ENCODE measurements around the gene DRGX. TPM values are rescaled to one million over a fixed set of nuclear protein-coding genes. Genes with fewer than 3 reads are reported as not detected.

DRGX gene
- total RNA-seq, 1 experiment from 2014 or later, result not detected

DNA sequence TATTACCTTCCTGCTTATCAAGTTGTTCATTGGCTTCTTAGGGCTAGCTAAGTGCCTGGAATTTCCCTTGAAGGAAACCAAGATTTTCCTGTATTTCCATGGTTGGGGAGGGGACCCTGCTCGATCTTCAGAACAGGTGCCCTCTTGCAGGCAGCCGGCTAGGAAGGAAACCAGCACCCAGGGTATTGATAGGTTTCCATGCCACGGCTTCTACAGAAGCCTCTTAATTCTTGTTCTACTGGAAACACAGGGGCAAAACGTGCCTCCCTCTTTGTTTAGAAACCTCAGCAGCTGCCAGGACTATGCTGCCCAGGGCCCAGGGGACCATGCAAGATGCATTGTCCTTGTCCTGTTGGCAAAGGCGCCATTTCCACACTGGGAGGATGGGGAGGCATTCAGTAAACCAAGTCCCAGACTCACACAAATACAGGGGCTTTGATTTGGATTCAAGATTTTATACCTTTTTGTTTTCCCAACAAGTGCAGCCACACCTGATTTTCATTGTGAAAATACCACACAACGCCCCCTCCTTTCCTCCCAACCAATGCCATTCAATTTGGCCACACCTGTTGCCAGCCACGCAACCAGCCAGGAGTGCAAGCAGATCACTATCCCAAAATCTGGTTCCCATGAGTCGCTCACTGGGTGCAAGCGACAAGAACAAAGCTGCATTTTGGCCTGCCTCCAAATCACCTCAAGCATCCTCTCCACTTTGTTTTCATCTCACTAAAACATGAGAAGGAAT, 67.3 kb downstream of the DRGX start:
- H3K27ac ChIP-seq (ENCODE audit: low read length), result no peak overlapping the region
- no peaks in the 10 kb centered on the region for H3K79me2 ChIP-seq (ENCODE audit: low read length)
- no peak overlapping the region for H3K4me3 ChIP-seq (ENCODE audit: low read length)
- H2AFZ ChIP-seq (ENCODE audit: low read length), result no peak overlapping the region
- H3K27me3 ChIP-seq (ENCODE audit: low read length), result no peaks in the 10 kb centered on the region
- H3K36me3 ChIP-seq (ENCODE audit: insufficient read depth, low read length), result no peaks in the 10 kb centered on the region
- no peak overlapping the region for H3K4me2 ChIP-seq (ENCODE audit: low read depth, low read length, poor library complexity, severe bottlenecking)
- no peaks in the 10 kb centered on the region for H4K20me1 ChIP-seq (ENCODE audit: insufficient read depth, low read depth, low read length)
- no peaks in the 10 kb centered on the region for H3K9me3 ChIP-seq (ENCODE audit: low read length)
- no peak for DNase-seq
- H3K9me2 ChIP-seq (replicated peaks; ENCODE audit: insufficient read depth, low read length), result no peaks in the 10 kb centered on the region
- H3K4me1 ChIP-seq (ENCODE audit: low read length), result no peaks in the 10 kb centered on the region
- no peak overlapping the region for H3K9ac ChIP-seq (ENCODE audit: low read length)

- H3K79me2 ChIP-seq (ENCODE audit: low read length), result no peaks in the 10 kb centered on the region
- no peak overlapping the region for H3K9ac ChIP-seq (ENCODE audit: low read length)
- H3K36me3 ChIP-seq (ENCODE audit: insufficient read depth, low read length), result no peaks in the 10 kb centered on the region
- H3K27ac ChIP-seq (ENCODE audit: low read length), result no peak overlapping the region
- no peaks in the 10 kb centered on the region for H3K27me3 ChIP-seq (ENCODE audit: low read length)
- no peaks in the 10 kb centered on the region for H3K9me3 ChIP-seq (ENCODE audit: low read length)
- H3K4me3 ChIP-seq (ENCODE audit: low read length), result no peak overlapping the region
- H3K9me2 ChIP-seq (replicated peaks; ENCODE audit: insufficient read depth, low read length), result no peaks in the 10 kb centered on the region
- no peak for DNase-seq
- no peaks in the 10 kb centered on the region for H4K20me1 ChIP-seq (ENCODE audit: insufficient read depth, low read depth, low read length)
- H3K4me1 ChIP-seq (ENCODE audit: low read length), result no peaks in the 10 kb centered on the region
- no peak overlapping the region for H2AFZ ChIP-seq (ENCODE audit: low read length)
- H3K4me2 ChIP-seq (ENCODE audit: low read depth, low read length, poor library complexity, severe bottlenecking), result no peak overlapping the region
Observed at GRCh38 chr10:49327036-49327813, 68.7 kb downstream of the DRGX start.

DNA sequence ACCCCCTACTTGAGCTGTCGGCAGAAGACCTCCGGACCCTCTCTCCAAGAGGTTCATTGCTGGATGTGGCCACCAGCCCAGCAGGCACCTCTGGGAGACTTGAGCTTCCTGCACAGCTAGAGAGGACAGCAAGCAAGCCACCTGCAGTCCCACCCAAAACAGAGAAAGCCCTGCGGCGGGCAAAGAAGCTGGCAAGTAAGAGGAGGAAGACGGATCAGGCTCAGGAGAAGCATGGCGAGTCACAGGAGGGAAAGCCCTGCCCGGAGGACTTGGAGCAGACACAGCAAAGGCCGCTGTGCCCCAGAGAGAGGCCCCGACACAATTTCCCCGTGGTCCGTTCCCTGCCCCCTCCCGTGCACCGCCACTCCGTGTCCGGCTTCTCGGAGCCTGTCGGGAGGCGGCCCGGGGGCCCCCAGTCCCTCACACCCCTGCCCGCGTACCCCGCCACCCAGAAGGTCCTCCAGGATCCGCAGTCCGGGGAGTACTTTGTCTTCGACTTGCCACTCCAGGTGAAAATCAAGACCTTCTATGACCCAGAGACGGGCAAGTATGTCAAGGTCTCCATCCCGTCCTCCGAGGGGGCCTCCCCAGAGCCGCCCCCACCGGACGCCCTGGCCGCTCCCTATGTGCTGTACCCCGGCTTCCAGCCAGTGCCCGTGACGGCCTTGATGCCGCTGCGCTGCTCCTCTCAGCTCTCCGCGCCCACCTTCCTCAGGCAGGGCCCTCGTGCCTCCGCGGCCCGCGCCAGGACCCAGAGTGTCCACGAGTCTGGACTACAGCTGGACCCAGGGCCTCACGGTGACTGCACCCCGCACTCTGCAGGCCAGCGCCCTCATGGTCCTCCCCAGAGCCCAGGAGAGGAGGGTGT, 69.7 kb downstream of the DRGX start:
- no peak for DNase-seq
- Histone ChIP-seq H3K9ac (ENCODE audit: low read length) (no peak overlapping the region), H3K36me3 (ENCODE audit: insufficient read depth, low read length) (no peaks in the 10 kb centered on the region), H3K4me3 (ENCODE audit: low read length) (no peak overlapping the region), H4K20me1 (ENCODE audit: insufficient read depth, low read depth, low read length) (no peaks in the 10 kb centered on the region), H3K9me3 (ENCODE audit: low read length) (no peaks in the 10 kb centered on the region), H3K4me2 (ENCODE audit: low read depth, low read length, poor library complexity, severe bottlenecking) (no peak overlapping the region), H3K4me1 (ENCODE audit: low read length) (no peaks in the 10 kb centered on the region), H3K79me2 (ENCODE audit: low read length) (no peaks in the 10 kb centered on the region), H2AFZ (ENCODE audit: low read length) (no peak overlapping the region), H3K27ac (ENCODE audit: low read length) (no peak overlapping the region), H3K9me2 (replicated peaks; ENCODE audit: insufficient read depth, low read length) (no peaks in the 10 kb centered on the region), H3K27me3 (ENCODE audit: low read length) (no peaks in the 10 kb centered on the region)

DNA sequence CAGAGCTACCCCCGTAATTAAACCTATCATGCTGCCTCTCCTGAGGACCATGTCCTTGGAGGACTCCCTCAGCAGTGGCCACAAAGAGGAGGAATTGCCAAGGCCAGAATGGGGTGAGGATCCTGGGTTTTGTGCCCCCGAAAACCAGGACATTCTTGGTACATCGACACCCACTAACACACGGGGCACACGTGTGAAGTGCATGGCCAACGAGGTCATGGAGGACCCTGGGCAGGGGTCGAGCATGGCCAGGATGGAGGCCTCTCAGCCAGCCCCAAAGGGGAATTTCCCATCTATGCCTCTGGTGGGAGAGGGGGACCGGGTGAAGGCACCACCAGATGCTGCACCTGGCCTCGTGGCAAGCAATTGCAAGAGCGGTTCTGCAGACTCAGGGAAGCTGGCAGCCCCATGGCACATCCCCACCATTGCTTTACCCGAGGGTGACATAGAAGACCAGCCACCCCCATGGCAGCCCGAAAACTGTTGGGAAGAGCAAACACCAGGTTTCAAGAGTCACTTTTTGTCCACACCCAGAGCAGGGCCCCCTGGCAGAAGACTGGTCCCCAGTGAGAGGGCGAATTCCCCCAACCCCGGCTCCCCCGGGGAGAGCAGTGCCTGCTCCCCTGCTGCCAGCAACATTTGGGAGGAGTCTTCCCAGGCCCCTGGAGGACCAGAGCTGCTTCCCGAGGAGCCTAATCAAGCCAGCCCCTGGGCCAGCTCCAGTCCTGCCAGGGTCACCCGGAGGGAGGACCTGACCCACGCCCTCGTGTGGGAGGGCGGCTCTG, 70.6 kb downstream of the DRGX start:
- H3K79me2 ChIP-seq (ENCODE audit: low read length), result no peaks in the 10 kb centered on the region
- H3K9me3 ChIP-seq (ENCODE audit: low read length), result no peaks in the 10 kb centered on the region
- no peak for DNase-seq
- H3K9ac ChIP-seq (ENCODE audit: low read length), result no peak overlapping the region
- H3K27me3 ChIP-seq (ENCODE audit: low read length), result no peaks in the 10 kb centered on the region
- no peaks in the 10 kb centered on the region for H3K9me2 ChIP-seq (replicated peaks; ENCODE audit: insufficient read depth, low read length)
- H4K20me1 ChIP-seq (ENCODE audit: insufficient read depth, low read depth, low read length), result no peaks in the 10 kb centered on the region
- no peak overlapping the region for H3K27ac ChIP-seq (ENCODE audit: low read length)
- H3K4me3 ChIP-seq (ENCODE audit: low read length), result no peak overlapping the region
- H2AFZ ChIP-seq (ENCODE audit: low read length), result no peak overlapping the region
- no peaks in the 10 kb centered on the region for H3K36me3 ChIP-seq (ENCODE audit: insufficient read depth, low read length)
- no peaks in the 10 kb centered on the region for H3K4me1 ChIP-seq (ENCODE audit: low read length)
- no peak overlapping the region for H3K4me2 ChIP-seq (ENCODE audit: low read depth, low read length, poor library complexity, severe bottlenecking)

GRCh38 chr10:49324711-49325110, 71.2 kb downstream of the DRGX start:
- H4K20me1 ChIP-seq (ENCODE audit: insufficient read depth, low read depth, low read length), result no peaks in the 10 kb centered on the region
- no peaks in the 10 kb centered on the region for H3K9me2 ChIP-seq (replicated peaks; ENCODE audit: insufficient read depth, low read length)
- no peaks in the 10 kb centered on the region for H3K79me2 ChIP-seq (ENCODE audit: low read length)
- no peaks in the 10 kb centered on the region for H3K36me3 ChIP-seq (ENCODE audit: insufficient read depth, low read length)
- no peak for DNase-seq
- H3K9me3 ChIP-seq (ENCODE audit: low read length), result no peaks in the 10 kb centered on the region
- no peak overlapping the region for H3K4me3 ChIP-seq (ENCODE audit: low read length)
- H3K27ac ChIP-seq (ENCODE audit: low read length), result no peak overlapping the region
- H3K9ac ChIP-seq (ENCODE audit: low read length), result no peak overlapping the region
- no peaks in the 10 kb centered on the region for H3K27me3 ChIP-seq (ENCODE audit: low read length)
- H3K4me2 ChIP-seq (ENCODE audit: low read depth, low read length, poor library complexity, severe bottlenecking), result no peak overlapping the region
- H3K4me1 ChIP-seq (ENCODE audit: low read length), result no peaks in the 10 kb centered on the region
- no peak overlapping the region for H2AFZ ChIP-seq (ENCODE audit: low read length)

DNA sequence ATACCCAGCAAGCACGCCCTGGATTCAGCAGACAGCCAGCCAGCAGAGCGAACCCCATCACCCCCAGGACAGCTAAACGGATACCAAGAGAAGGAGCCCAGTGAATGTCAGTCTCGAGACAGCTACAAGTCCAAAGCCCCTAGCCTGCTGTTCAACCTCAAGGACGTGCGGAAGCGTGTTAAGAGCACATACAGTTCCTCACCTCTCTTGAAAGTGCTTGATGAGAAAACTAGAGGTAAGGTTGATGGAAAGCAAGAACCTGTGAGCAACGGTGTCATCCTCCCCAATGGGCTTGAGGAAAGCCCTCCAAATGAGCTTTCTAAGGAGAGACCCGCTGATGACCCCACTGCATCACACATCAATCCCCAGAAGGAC, 72.0 kb downstream of the DRGX start:
- H3K9me2 ChIP-seq (replicated peaks; ENCODE audit: insufficient read depth, low read length), result no peaks in the 10 kb centered on the region
- no peaks in the 10 kb centered on the region for H3K27me3 ChIP-seq (ENCODE audit: low read length)
- no peaks in the 10 kb centered on the region for H3K4me1 ChIP-seq (ENCODE audit: low read length)
- H4K20me1 ChIP-seq (ENCODE audit: insufficient read depth, low read depth, low read length), result no peaks in the 10 kb centered on the region
- no peaks in the 10 kb centered on the region for H3K36me3 ChIP-seq (ENCODE audit: insufficient read depth, low read length)
- no peaks in the 10 kb centered on the region for H3K9me3 ChIP-seq (ENCODE audit: low read length)
- H3K9ac ChIP-seq (ENCODE audit: low read length), result no peak overlapping the region
- no peak overlapping the region for H3K4me2 ChIP-seq (ENCODE audit: low read depth, low read length, poor library complexity, severe bottlenecking)
- DNase-seq, result no peak
- H3K4me3 ChIP-seq (ENCODE audit: low read length), result no peak overlapping the region
- H2AFZ ChIP-seq (ENCODE audit: low read length), result no peak overlapping the region
- H3K79me2 ChIP-seq (ENCODE audit: low read length), result no peaks in the 10 kb centered on the region
- H3K27ac ChIP-seq (ENCODE audit: low read length), result no peak overlapping the region

- Histone ChIP-seq H4K20me1 (ENCODE audit: insufficient read depth, low read depth, low read length) (no peaks in the 10 kb centered on the region), H3K36me3 (ENCODE audit: insufficient read depth, low read length) (no peaks in the 10 kb centered on the region), H3K4me3 (ENCODE audit: low read length) (no peak overlapping the region), H2AFZ (ENCODE audit: low read length) (no peak overlapping the region), H3K4me2 (ENCODE audit: low read depth, low read length, poor library complexity, severe bottlenecking) (no peak overlapping the region), H3K27ac (ENCODE audit: low read length) (no peak overlapping the region), H3K4me1 (ENCODE audit: low read length) (no peaks in the 10 kb centered on the region), H3K9ac (ENCODE audit: low read length) (no peak overlapping the region), H3K79me2 (ENCODE audit: low read length) (no peaks in the 10 kb centered on the region), H3K9me2 (replicated peaks; ENCODE audit: insufficient read depth, low read length) (no peaks in the 10 kb centered on the region), H3K9me3 (ENCODE audit: low read length) (no peaks in the 10 kb centered on the region), H3K27me3 (ENCODE audit: low read length) (no peaks in the 10 kb centered on the region)
- DNase-seq, result no peak
Observed at GRCh38 chr10:49323171-49323895, 72.6 kb downstream of the DRGX start.

Measured in Karpas-422 (cell line).